ENCODE data around the gene ABCG2. TPM values are rescaled to one million over a fixed set of nuclear protein-coding genes. Genes with fewer than 3 reads are reported as not detected.

The ABCG2 gene
- total RNA-seq, 2 donors from 2014 or later: 1.4 to 1.6 TPM

GRCh38 chr4:88091378-88091777 is 67.1 kb downstream of the ABCG2 start:
- DNase-seq: no peak
- no peak for ATAC-seq
- intact Hi-C loops (cut with DNase I): loop anchor here in 1 of 2 donors (10.0 kb wide), 1 partner anchor 73 kb away; no protein-coding TSS in a partner anchor

- DNase-seq (no peak), ATAC-seq (no peak)
- intact Hi-C loops (cut with DNase I): loop anchor here in 1 of 2 donors (10.0 kb wide), 1 partner anchor 74 kb away; no protein-coding TSS in a partner anchor
These were observed 67.5 kb downstream of the ABCG2 start for GRCh38 chr4:88090898-88091297.

GRCh38 chr4:88087004-88087403 is 71.4 kb downstream of the ABCG2 start:
- intact Hi-C loops (cut with DNase I): no loop called here
- DNase-seq (no peak), ATAC-seq (no peak)

GRCh38 chr4:88080626-88081025 is 77.8 kb downstream of the ABCG2 start:
- no peak for DNase-seq
- no peak for ATAC-seq
- intact Hi-C loops (cut with DNase I): no loop called here

GRCh38 chr4:88078579-88078978 is 79.9 kb downstream of the ABCG2 start:
- DNase-seq (no peak), ATAC-seq (no peak)
- intact Hi-C loops (cut with DNase I): no loop called here

- peak in 1 of 2 donors; percentile 43 for ATAC-seq
- no peak for DNase-seq
- intact Hi-C loops (cut with DNase I): no loop called here
These were observed 80.4 kb downstream of the ABCG2 start for GRCh38 chr4:88077911-88078524.

- no peak for ATAC-seq
- DNase-seq: no peak
- intact Hi-C loops (cut with DNase I): no loop called here
These were observed 83.1 kb downstream of the ABCG2 start for GRCh38 chr4:88075336-88075735.

- no peak for DNase-seq
- no peak for ATAC-seq
- intact Hi-C loops (cut with DNase I): no loop called here
These were observed 88.4 kb downstream of the ABCG2 start for GRCh38 chr4:88070031-88070430.

GRCh38 chr4:88064410-88064809 is 94.0 kb downstream of the ABCG2 start:
- intact Hi-C loops (cut with DNase I): no loop called here
- DNase-seq (no peak), ATAC-seq (no peak)

GRCh38 chr4:88063634-88064296 is 94.7 kb downstream of the ABCG2 start:
- intact Hi-C loops (cut with DNase I): no loop called here
- no peak for DNase-seq
- ATAC-seq: no peak

GRCh38 chr4:88062843-88063242 is 95.6 kb downstream of the ABCG2 start:
- ATAC-seq (no peak), DNase-seq (no peak)
- intact Hi-C loops (cut with DNase I): no loop called here

- intact Hi-C loops (cut with DNase I): no loop called here
- no peak for DNase-seq
- ATAC-seq: no peak
These were observed 96.1 kb downstream of the ABCG2 start for GRCh38 chr4:88062311-88062710.

GRCh38 chr4:88060431-88060830 is 98.0 kb downstream of the ABCG2 start:
- intact Hi-C loops (cut with DNase I): no loop called here
- no peak for ATAC-seq
- DNase-seq: no peak

- no peak for ATAC-seq
- DNase-seq: no peak
- intact Hi-C loops (cut with DNase I): no loop called here
These were observed 98.7 kb downstream of the ABCG2 start for GRCh38 chr4:88059766-88060165.

- DNase-seq (no peak), ATAC-seq (no peak)
- intact Hi-C loops (cut with DNase I): no loop called here
These were observed 100.1 kb downstream of the ABCG2 start for GRCh38 chr4:88058295-88058694.

- intact Hi-C loops (cut with DNase I): no loop called here
- ATAC-seq (peak; percentile 50 to 86), DNase-seq (no peak)
These were observed 103.5 kb downstream of the ABCG2 start for GRCh38 chr4:88054901-88055300.

- intact Hi-C loops (cut with DNase I): no loop called here
- ATAC-seq (peak in 1 of 2 donors; percentile 55), DNase-seq (no peak)
These were observed 104.2 kb downstream of the ABCG2 start for GRCh38 chr4:88054229-88054628.

- no peak for ATAC-seq
- no peak for DNase-seq
- intact Hi-C loops (cut with DNase I): no loop called here
These were observed 113.4 kb downstream of the ABCG2 start for GRCh38 chr4:88045021-88045420.

GRCh38 chr4:88043586-88044340 is 114.7 kb downstream of the ABCG2 start:
- no peak for DNase-seq
- ATAC-seq: no peak
- intact Hi-C loops (cut with DNase I): no loop called here

- ATAC-seq (peak in 1 of 2 donors; percentile 30), DNase-seq (no peak)
- intact Hi-C loops (cut with DNase I): no loop called here
These were observed 115.4 kb downstream of the ABCG2 start for GRCh38 chr4:88043001-88043400.

All from left cardiac atrium (tissue), 4 donors.